ENCODE data around the gene MMP25. TPM values are rescaled to one million over a fixed set of nuclear protein-coding genes. Genes with fewer than 3 reads are reported as not detected.
A peak's percentile ranks its signal among the peaks of the same experiment; 100 is the strongest.

The MMP25 gene
- total and polyA plus RNA-seq, 9 of the 15 experiments (the other 6 are each of a cell fraction or from before 2014, with no cell fraction given) = 0.03 to 0.04 TPM; not detected in 7

DNA sequence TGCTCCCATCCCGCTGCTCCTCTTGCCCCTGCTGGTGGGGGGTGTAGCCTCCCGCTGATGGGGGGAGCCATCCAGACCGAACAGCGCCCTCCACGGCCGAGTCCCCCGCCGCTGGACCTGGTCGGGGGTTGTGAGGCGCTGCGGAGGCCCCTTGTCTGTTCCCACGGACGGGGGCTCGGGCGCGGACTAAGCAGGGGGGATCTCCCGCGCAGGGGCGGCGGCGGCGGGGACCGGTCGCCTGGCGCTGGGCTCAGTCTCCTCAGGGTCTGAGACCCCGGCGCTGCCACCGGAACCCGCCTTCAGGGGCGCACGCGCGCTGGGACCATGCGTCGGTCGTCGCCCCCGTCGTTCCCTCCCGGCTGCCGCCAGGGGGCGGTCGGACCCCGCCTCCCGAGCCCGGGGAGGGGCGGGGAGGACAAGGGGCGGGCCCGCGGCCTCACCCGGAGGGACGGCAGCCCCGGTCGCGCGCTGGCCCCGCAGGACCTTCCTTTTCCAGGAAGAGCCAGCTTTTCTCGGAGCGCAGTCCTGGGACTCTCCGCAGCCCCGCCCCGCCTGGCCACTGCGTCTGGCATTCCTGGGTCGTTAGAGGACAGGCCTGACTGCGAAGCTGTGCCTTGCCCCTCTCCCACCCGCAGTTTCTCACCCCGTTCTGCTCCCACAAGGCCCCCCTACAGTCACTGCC, 12.8 kb downstream of the MMP25 start (continued):
- TF ChIP-seq, protein P1, sequence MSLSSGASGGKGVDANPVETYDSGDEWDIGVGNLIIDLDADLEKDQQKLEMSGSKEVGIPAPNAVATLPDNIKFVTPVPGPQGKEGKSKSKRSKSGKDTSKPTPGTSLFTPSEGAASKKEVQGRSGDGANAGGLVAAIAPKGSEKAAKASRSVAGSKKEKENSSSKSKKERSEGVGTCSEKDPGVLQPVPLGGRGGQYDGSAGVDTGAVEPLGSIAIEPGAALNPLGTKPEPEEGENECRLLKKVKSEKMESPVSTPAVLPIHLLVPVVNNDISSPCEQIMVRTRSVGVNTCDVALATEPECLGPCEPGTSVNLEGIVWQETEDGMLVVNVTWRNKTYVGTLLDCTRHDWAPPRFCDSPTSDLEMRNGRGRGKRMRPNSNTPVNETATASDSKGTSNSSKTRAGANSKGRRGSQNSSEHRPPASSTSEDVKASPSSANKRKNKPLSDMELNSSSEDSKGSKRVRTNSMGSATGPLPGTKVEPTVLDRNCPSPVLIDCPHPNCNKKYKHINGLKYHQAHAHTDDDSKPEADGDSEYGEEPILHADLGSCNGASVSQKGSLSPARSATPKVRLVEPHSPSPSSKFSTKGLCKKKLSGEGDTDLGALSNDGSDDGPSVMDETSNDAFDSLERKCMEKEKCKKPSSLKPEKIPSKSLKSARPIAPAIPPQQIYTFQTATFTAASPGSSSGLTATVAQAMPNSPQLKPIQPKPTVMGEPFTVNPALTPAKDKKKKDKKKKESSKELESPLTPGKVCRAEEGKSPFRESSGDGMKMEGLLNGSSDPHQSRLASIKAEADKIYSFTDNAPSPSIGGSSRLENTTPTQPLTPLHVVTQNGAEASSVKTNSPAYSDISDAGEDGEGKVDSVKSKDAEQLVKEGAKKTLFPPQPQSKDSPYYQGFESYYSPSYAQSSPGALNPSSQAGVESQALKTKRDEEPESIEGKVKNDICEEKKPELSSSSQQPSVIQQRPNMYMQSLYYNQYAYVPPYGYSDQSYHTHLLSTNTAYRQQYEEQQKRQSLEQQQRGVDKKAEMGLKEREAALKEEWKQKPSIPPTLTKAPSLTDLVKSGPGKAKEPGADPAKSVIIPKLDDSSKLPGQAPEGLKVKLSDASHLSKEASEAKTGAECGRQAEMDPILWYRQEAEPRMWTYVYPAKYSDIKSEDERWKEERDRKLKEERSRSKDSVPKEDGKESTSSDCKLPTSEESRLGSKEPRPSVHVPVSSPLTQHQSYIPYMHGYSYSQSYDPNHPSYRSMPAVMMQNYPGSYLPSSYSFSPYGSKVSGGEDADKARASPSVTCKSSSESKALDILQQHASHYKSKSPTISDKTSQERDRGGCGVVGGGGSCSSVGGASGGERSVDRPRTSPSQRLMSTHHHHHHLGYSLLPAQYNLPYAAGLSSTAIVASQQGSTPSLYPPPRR (CRISPR knock-in tag; IDR thresholded peaks at IDR 0.05; ENCODE audit: borderline replicate concordance) = no peak
- TF ChIP-seq, protein P2, sequence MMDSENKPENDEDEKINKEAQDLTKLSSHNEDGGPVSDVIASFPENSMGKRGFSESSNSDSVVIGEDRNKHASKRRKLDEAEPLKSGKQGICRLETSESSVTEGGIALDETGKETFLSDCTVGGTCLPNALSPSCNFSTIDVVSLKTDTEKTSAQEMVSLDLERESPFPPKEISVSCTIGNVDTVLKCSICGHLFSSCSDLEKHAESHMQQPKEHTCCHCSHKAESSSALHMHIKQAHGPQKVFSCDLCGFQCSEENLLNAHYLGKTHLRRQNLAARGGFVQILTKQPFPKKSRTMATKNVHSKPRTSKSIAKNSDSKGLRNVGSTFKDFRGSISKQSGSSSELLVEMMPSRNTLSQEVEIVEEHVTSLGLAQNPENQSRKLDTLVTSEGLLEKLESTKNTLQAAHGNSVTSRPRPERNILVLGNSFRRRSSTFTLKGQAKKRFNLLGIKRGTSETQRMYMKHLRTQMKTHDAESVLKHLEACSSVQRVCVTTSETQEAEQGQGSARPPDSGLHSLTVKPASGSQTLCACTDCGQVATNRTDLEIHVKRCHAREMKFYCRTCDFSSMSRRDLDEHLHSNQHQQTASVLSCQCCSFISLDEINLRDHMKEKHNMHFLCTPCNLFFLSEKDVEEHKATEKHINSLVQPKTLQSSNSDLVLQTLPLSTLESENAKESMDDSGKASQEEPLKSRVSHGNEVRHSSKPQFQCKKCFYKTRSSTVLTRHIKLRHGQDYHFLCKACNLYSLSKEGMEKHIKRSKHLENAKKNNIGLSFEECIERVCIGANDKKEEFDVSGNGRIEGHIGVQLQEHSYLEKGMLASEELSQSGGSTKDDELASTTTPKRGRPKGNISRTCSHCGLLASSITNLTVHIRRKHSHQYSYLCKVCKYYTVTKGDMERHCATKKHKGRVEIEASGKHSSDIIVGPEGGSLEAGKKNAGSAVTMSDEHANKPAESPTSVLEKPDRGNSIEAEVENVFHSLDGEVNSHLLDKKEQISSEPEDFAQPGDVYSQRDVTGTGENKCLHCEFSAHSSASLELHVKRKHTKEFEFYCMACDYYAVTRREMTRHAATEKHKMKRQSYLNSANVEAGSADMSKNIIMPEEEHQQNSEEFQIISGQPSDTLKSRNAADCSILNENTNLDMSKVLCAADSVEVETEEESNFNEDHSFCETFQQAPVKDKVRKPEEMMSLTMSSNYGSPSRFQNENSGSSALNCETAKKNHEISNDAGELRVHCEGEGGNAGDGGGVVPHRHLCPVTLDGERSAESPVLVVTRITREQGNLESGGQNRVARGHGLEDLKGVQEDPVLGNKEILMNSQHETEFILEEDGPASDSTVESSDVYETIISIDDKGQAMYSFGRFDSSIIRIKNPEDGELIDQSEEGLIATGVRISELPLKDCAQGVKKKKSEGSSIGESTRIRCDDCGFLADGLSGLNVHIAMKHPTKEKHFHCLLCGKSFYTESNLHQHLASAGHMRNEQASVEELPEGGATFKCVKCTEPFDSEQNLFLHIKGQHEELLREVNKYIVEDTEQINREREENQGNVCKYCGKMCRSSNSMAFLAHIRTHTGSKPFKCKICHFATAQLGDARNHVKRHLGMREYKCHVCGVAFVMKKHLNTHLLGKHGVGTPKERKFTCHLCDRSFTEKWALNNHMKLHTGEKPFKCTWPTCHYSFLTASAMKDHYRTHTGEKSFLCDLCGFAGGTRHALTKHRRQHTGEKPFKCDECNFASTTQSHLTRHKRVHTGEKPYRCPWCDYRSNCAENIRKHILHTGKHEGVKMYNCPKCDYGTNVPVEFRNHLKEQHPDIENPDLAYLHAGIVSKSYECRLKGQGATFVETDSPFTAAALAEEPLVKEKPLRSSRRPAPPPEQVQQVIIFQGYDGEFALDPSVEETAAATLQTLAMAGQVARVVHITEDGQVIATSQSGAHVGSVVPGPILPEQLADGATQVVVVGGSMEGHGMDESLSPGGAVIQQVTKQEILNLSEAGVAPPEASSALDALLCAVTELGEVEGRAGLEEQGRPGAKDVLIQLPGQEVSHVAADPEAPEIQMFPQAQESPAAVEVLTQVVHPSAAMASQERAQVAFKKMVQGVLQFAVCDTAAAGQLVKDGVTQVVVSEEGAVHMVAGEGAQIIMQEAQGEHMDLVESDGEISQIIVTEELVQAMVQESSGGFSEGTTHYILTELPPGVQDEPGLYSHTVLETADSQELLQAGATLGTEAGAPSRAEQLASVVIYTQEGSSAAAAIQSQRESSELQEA (IDR thresholded peaks at IDR 0.05; ENCODE audit: low read depth) = no peak
- no peak for TF ChIP-seq KDM1A (IDR thresholded peaks at IDR 0.05)
- TF ChIP-seq, protein P3, sequence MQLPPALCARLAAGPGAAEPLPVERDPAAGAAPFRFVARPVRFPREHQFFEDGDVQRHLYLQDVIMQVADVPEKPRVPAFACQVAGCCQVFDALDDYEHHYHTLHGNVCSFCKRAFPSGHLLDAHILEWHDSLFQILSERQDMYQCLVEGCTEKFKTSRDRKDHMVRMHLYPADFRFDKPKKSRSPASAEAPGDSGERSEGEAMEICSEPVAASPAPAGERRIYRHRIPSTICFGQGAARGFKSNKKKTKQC (CRISPR knock-in tag; IDR thresholded peaks at IDR 0.05) = no peak; the same call in 1 of the 2 replicates
- no peak for TF ChIP-seq ZFP30 (CRISPR knock-in tag; IDR thresholded peaks at IDR 0.05; ENCODE audit: borderline replicate concordance)
- TF ChIP-seq, protein P4, sequence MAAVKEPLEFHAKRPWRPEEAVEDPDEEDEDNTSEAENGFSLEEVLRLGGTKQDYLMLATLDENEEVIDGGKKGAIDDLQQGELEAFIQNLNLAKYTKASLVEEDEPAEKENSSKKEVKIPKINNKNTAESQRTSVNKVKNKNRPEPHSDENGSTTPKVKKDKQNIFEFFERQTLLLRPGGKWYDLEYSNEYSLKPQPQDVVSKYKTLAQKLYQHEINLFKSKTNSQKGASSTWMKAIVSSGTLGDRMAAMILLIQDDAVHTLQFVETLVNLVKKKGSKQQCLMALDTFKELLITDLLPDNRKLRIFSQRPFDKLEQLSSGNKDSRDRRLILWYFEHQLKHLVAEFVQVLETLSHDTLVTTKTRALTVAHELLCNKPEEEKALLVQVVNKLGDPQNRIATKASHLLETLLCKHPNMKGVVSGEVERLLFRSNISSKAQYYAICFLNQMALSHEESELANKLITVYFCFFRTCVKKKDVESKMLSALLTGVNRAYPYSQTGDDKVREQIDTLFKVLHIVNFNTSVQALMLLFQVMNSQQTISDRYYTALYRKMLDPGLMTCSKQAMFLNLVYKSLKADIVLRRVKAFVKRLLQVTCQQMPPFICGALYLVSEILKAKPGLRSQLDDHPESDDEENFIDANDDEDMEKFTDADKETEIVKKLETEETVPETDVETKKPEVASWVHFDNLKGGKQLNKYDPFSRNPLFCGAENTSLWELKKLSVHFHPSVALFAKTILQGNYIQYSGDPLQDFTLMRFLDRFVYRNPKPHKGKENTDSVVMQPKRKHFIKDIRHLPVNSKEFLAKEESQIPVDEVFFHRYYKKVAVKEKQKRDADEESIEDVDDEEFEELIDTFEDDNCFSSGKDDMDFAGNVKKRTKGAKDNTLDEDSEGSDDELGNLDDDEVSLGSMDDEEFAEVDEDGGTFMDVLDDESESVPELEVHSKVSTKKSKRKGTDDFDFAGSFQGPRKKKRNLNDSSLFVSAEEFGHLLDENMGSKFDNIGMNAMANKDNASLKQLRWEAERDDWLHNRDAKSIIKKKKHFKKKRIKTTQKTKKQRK (IDR thresholded peaks at IDR 0.05; ENCODE audit: borderline replicate concordance, low read depth, low read length) = no peak
- peak; percentile 35 for TF ChIP-seq TBP (optimal IDR thresholded peaks at IDR 0.05; ENCODE audit: low read depth, low read length)
- no peak for TF ChIP-seq CREB1 (IDR thresholded peaks at IDR 0.05)
- TF ChIP-seq CREB1 (CRISPR knock-in tag; IDR thresholded peaks at IDR 0.05) = peak; percentile 86

Data from K562 (cell line).